ENCODE results near the gene RBM3. TPM values are rescaled to one million over a fixed set of nuclear protein-coding genes. Genes with fewer than 3 reads are reported as not detected.

RBM3 gene
- total and polyA plus RNA-seq, 2 donors (not counting 1 experiment from before 2014, with no cell fraction given), result 200 to 291 TPM

GRCh38 chrX:48569958-48570357 is 4.3 kb upstream of the RBM3 start:
- no peak overlapping the region for H2AFZ ChIP-seq (ENCODE audit: insufficient read depth, low read depth, low read length, poor library complexity, severe bottlenecking)

More at GRCh38 chrX:48569958-48570357, 4.3 kb upstream of the RBM3 start:
- Mint-ChIP-seq H3K27ac (no peak overlapping the region), H3K27me3 (no peaks in the 10 kb centered on the region), H3K4me3 (no peak overlapping the region), H3K9me3 (ENCODE audit: insufficient read depth) (no peaks in the 10 kb centered on the region), H3K4me1 (peaks cover 14% of the 10 kb centered on the region)
- Histone ChIP-seq H4K20me1 (ENCODE audit: control insufficient read depth, insufficient read depth, low read length, poor library complexity, severe bottlenecking) (no peaks in the 10 kb centered on the region), H3K36me3 (replicated peaks in 1 of 2; ENCODE audit: control extremely low read depth in 1 of 2, control insufficient read depth in 1 of 2, extremely low read depth in 1 of 2, insufficient read depth in 2 of 2, low read length in 1 of 2) (peaks cover 0 to 1% of the 10 kb centered on the region in 2 experiments), H3K27me3 (replicated peaks in 1 of 4; ENCODE audit: control extremely low read depth in 1 of 4, control insufficient read depth in 3 of 4, insufficient read depth in 4 of 4, low read length in 3 of 4) (no peaks in the 10 kb centered on the region), H3K4me2 (replicated peaks; ENCODE audit: low read depth, low read length, poor library complexity, severe bottlenecking) (no peak overlapping the region), H3K9me3 (ENCODE audit: control extremely low read depth in 1 of 3, control insufficient read depth in 2 of 3, insufficient read depth in 1 of 3, low read length in 2 of 3) (no peaks in the 10 kb centered on the region), H3K4me3 (ENCODE audit: control extremely low read depth in 1 of 5, extremely low read depth in 1 of 5, insufficient read depth in 1 of 5, low read depth in 2 of 5, low read length in 4 of 5) (no peak overlapping the region), H3K79me2 (ENCODE audit: control insufficient read depth, insufficient read depth, low read length) (peaks cover 1% of the 10 kb centered on the region), H3K9ac (ENCODE audit: low read length) (no peak overlapping the region), H3K4me1 (ENCODE audit: control insufficient read depth in 2 of 2, insufficient read depth in 2 of 2, low read length in 2 of 2) (peaks cover 4 to 6% of the 10 kb centered on the region in 2 donors), H3K27ac (ENCODE audit: low read length in 2 of 2) (no peak overlapping the region)
- ChIA-PET POLR2A (no interaction called here), CTCF (no interaction called here)
- WGBS (ENCODE audit: insufficient coverage), result no CpG with 5 or more reads among the region's 1 CpG
- intact Hi-C loops (cut with micrococcal nuclease), result loop anchor here (10.0 kb wide), 1 partner anchor 915 kb away; the partner anchor contains the start of genes ELK1 and UXT
- TF ChIP-seq EZH2 (IDR thresholded peaks at IDR 0.05; ENCODE audit: borderline replicate concordance, insufficient read depth, low read depth, low read length, poor library complexity, severe bottlenecking) (no peak), CTCF (IDR thresholded peaks at IDR 0.05) (no peak)
- DNase-seq (no peak), ATAC-seq (ENCODE audit: low read depth) (no peak)

Data from B cell (primary cell).